GM19468 (cell line): Measurements from ENCODE around the gene ZNF165.
"Not testable (repeated sequence)": the region's sequence is repeated elsewhere in the genome, so short reads cannot be mapped to it uniquely, and the experiment has no call there.

Experiments used
- ATAC-seq: cut with Tn5 transposase; IDR thresholded peaks from one replicate; pipeline ENCODE4 v1.9.1; 2021; ENCODE audit warnings: mild to moderate bottlenecking, moderate library complexity, moderate number of reproducible peaks; ENCODE audit not compliant: unreplicated experiment; ENCODE audit errors: extremely low read depth

Gene ZNF165

DNA sequence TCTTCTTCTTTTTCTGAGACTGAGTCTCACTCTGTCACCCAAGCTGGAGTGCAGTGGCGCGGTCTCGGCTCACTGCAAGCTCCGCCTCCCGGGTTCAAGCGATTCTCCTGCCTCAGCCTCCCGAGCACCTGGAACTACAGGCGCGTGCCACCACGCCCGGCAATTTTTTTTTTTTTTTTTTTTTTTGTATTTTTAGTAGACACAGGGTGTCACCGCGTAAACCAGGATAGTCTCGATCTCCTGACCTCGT is at the start of gene ZNF165:
Gene ZNF165, plus strand, starts transcription at position 188 of the 250 bp plus-strand sequence. CDS start 4,913 bp downstream, outside the sequence.
- ATAC-seq, result not testable (repeated sequence)

DNA sequence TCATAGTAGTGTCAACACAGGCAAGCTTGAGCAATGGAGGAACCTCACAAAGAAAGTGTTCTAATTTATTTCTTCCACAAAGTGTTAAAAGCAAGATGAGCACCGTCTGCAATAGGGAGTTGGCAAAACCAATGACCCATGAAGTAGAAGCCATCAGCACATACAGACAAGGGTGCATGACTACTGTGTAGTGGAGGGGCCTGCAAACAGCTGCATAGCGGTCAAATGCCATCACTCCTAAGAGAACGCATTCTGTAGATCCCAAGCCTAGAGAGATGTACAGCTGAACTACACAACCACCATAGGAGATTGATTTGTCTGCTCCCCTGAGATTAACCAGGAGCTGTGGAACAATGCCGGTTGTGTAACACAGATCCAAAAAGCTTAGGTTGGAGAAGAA is 26.8 kb upstream of the ZNF165 start:
- ATAC-seq, result no peak

DNA sequence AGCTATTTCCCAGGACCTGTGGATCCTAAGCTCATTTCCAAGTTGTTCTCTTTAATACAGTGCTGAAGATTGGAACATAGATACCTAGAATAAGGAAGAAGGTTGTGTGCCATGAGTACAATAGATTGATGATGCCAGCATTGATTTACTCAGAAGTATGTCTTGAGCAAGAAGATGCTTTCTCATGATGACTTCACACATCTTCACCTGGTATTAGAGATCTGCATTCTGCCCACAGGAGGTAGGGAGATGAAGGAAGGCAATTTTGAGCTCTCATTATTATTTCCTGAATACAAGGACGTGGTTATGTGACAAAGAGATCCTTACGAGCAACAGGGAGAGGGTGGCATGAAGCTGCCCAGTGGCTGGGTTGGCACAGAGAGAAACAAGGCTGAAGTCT is 20.0 kb upstream of the ZNF165 start:
- ATAC-seq, result no peak

DNA sequence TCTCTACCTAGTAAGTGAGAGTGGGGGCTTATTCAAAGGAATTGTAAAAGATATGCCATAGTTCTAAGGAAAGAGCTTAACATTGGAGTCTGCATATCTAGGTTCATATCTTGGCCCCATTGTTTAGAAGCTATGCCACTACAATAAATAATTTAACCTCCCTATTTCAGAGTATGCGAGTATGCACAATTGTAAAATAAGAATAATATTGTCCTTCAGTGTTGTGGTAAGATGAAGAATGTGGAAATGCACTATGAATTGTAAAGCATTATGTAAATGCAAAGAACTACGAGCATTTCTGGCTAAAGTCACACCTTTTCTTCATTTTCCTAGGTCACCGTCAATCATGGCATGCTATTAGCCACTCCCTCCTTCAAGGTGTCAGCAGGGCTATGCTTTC is 16.1 kb upstream of the ZNF165 start:
- no peak for ATAC-seq

DNA sequence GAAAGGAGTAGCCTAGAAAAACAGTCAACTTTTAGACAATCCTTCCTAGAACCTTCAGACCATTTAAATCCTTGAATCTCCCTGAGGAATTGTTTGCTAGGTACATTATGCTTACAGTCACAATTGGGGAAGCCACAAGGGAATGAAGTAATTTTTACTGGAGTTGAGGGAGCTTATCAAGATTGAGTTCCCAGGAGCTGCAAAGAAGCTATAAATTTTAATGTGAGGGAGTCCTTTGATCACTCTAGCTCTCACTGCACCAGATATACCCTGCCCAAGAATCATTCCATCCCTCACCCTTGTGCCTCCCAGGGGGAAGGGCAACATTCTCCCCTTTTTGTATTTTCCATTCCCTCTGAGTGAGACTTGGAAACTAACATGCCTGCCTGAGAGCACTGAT is 12.3 kb upstream of the ZNF165 start:
- ATAC-seq, result no peak

DNA sequence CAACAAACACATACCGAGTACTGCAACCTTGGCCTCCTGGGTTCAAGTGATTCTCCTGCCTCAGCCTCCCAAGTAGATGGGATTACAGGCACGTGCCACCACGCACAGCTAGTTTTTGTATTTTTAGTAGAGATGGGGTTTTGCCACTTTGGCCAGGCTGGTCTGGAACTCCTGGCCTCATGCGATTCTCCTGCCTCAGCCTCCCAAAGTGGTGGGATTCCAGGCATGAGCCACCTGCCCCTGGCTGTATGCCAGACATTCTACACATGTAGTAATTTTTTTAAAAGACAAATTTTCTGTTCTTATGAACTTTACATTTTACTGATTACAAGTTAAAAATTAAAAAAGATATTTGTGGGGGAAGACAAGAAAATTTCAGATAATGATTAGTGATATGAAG is 9.4 kb upstream of the ZNF165 start:
- ATAC-seq, result not testable (repeated sequence)

DNA sequence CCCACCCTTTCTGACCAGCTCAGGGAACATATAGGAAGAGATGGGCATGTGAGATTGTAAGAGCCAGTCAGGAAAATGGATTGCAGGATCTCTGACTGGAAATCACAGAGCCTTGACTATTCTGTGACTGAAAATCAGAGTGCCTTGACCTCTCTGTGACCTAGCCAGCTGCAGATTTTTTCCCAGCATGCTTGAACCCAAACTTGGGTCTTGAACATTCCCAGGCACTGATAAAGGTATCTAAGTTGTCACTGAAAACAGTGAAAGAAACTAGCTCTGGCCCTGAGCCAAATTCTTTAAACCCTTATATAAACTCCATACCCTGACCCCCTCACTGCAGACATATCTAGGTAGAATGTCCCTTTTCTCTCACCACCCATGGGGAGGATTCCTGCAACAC is 2.3 kb upstream of the ZNF165 start:
- no peak for ATAC-seq

DNA sequence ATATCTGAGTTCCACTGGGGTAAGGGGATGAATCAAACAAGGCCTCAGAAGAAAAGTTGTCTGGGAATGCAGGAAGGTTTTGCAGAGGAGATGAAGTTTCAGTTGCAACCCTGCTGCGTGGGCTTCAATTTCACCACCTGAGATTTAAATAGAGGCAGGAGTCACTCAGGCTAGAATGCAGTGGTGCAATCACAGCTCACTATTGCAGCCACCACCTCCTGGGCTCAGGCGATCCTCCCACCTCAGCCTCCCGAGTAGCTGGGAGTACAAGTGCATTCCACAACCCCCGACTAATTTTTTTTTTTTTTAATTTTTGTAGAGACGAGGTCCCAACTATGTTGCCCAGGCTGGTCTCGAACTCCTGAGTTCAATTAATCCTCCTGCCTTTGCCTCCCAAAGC is 1.5 kb upstream of the ZNF165 start:
- no peak for ATAC-seq

DNA sequence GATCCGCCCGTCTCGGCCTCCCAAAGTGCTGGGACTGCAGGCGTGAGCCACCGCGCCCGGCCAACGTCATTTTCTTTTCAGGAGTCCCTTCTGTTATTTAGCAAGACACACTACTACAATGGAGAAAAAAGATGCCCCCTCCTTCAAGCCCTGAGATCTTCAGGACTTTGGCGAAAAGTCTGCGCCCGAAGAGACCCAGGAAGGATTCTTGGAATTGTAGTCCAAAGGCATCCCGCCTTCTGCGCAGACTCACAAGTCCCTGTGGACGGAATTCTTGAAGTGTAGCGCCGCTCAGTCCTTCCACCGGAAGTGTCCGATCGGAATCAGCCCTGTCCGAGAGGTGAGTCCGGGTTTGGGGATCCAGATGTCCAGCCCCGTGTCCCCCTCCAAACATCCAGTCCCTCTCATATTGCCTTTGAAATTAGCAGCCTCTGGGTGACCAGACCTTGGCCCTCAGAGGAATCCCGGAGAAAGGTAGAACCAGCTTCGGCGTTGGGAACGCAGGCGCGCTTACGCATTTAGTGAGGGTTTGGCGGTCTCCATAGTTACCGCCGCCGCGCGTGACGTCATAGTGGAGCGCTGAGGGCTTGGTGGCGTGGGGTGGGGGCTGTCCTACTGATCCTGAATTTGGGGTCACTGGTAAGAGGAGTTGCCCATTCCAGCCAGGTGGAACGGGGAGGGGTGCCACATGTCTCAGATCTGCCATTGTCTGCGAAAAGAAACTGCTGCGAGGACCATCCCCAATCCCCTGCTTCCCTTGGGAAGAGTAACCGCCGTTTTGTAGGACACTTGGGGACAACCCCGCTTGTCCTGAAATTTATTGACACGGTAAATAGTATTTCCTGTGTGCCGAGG is 490 bp downstream of the ZNF165 start:
- peak; percentile 26 for ATAC-seq

DNA sequence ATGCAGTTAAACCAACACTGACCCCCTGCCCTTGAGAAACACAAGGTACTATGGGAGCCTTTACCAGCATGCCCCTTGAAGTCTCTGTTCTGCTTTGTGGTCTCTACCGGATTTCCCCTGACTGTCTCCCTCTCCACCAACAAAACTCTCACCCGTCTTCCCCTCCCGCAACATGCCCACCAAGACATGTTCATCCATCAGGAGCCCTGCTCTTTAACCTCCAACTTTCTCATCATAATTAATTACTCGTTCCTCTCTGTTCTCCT is 1.1 kb downstream of the ZNF165 start:
- peak; percentile 25 for ATAC-seq

DNA sequence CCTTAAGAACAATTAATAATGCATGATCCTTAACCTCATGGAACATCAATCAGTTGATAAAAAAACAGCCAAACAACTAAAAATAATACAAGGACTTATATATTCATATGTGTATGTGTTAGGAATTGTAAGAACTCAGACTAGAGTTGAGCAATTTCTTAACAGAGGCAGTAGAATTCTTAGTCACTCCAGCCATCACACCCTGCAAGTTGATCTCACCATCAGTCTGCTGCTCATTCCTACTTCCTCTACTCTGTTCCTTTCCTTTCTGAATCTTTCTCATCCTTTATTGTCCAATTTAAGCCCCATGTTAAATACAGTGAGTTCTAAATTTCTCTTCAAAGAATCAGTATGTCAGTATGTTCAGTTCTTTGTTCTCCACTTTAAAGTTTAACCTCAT is 2.6 kb downstream of the ZNF165 start:
- no peak for ATAC-seq

DNA sequence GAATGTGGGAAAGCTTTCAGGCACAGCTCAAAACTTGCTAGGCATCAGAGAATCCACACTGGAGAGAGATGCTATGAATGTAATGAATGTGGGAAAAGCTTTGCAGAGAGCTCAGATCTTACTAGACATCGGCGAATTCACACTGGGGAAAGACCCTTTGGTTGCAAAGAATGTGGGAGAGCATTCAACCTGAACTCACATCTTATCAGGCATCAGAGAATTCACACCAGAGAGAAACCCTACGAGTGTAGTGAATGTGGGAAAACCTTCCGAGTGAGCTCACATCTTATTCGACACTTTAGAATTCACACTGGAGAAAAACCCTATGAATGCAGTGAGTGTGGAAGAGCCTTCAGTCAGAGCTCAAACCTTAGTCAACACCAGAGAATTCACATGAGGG is 8.7 kb downstream of the ZNF165 start:
- no peak for ATAC-seq

DNA sequence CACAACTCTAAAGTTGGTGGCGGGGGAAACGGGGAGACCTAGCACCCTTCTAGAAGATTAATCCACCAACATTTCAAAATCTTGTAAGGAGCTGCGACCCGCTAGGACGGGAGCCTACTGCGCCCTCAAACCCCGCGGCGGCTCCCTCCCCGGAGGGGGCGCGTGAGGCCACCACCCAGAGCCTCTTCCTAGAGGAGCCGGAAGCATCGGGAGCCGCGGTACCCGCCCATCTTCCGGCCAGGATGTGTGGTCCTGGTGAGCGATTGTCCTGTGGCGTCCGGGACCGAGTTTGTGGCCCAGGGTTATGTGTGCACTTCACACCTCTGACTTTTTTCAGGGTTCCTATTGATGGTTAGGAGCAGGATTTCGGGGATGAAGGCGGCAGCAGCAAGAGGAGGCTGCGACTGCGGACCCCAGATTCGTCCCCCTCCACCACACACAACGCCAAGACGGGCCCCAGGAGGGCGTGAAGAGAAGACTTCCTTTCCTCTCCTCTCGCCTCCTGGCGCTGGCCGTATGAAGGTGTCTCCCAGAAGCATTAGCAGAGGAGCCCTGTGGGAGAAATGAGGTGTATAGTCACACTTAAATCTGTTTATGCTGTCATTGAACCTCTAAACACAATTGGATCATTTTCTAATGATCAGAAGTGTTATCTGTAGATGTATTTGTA is 10.7 kb downstream of the ZNF165 start:
- no peak for ATAC-seq

DNA sequence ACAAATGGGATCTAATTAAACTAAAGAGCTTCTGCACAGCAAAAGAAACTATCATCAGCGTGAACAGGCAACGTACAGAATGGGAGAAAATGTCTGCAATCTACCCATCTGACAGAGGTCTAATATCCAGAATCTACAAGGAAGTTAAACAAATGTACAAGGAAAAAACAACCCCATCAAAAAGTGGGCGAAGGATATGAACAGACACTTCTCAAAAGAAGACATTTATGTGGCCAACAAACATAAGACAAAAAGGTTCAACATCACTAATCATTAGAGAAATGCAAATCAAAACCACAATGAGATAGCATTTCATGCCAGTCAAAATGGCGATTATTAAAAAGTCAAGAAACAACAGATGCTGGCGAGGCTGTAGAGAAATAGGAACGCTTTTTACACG is 21.9 kb downstream of the ZNF165 start:
- ATAC-seq, result not testable (repeated sequence)

DNA sequence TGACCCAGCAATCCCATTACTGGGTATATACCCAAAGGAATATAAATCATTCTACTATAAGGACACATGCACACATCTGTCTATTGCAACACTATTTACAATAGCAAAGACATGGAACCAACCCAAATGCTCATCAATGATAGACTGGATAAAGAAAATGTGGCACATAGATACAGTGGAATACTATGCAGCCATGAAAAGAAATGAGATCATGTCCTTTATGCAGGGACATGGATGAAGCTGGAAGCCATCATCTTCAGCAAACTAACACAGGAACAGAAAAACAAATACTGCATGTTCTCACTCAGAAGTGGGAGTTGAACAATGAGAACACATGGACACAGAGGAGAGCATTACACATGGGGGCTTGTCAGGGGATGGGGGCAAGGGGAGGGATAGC is 22.3 kb downstream of the ZNF165 start:
- ATAC-seq, result not testable (repeated sequence)

DNA sequence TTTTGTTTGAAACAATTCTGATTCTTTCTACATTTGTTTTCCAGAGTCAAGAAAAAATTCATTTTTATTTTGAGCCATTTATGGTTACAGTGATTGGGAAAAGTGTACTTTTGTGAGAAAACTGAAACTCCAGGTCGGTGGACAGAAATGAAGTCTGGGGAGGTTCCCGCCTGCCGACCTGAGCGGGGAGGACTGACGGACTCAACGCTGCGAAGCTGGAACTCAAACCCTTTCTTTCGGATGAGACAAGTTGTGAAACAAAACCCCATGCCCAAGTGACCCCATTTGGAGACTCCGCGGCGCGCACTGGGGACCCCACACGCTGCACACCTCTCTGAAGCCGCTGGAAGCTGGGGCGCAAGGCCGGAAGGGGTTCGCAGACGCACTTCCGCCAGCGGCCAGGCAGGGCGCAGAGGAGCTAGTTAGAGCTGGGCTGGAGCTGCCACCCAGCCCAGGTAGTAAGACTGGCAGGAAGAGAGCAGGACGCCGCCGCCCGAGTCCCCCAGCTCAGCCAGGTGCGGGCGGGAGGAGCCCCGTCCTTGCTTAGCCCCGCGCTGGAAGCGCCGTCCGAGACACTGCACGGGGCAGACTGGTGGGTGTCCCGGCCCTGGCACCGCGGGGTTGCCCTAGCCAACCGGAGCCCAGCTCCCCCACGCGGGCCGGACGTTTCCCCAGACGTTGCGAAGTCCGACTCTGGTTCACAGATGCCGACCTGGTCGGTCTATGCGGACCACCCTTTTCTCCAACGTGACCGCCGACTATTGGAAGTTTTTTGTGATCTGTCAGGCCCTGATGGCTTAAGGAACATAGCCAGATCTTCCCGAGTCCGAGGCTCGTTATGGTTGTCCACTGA is 24.2 kb downstream of the ZNF165 start:
- peak; percentile 92 for ATAC-seq

DNA sequence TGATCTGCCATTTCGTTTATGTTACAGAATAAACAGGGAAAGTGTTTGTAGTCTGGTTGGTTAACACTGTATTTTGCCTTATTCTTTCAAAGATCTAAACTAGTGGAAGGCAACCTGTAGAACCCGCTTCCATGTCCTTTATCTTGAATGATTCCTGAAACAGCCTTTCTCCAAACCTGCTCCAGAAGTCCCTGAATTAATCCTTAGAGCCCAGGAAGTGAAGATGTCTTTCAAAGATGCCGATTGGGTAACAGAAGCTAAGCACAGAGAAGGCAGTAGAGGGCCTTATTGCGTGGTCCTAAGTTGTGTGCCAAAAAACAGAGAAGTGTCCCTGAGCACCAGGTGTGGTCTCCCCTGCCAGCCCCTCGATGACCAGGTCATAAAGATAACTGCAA is 24.9 kb downstream of the ZNF165 start:
- no peak for ATAC-seq

DNA sequence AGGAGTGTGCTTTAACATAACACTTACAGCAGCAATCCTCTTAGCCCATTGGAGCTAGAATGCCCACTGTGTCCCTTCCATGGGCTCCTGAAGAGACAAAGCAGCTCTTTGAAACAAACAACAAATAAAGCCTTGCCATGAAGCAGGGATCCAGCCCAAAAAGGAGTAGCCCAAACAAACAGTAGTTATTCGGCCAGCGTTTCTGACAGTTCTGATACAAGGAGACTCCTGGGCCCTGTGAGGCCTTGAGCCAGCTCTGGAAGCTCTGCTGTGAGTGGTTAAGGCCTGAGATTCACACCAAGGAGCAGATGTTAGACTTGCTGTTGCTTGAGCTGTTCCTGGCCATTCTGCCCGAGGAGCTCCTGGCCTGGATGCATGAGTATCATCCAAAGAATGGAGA is 27.1 kb downstream of the ZNF165 start:
- ATAC-seq, result no peak

DNA sequence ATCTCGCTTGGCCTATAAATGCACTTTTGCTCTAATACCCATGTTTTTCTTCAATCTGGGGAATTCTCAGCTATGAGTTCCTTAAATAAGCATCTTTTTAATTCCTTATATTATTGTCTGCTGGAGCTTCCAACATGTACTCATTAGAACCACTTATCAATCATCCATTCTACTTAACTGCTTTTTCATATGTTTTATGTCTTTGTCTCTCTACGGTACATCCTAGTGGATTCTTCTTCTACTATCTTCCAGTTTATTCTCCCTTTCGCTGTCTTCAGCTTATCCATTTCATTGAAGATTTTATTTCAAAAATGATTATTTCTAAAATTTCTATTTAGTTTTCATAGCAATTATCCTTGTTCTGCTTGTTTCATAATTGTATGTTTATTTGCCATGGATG is 31.6 kb downstream of the ZNF165 start:
- no peak for ATAC-seq

DNA sequence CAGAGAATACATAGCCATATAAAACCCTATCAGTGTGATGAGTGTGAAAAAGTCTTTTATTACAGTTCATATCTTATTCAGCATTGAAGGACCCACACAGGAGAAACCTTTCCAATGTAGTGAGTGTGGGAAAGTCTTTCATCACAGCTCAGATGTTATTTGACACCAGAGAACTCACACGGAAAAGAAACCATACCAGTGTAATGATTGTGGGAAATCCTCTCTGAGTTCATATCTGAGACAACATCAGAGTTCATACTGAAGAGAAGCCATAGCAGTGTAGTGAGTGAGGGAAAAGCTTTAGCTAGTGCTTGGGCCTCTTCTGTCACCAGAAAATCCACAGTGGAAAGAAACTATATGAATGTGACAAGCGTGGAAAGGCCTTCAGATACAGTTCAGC is 35.4 kb downstream of the ZNF165 start:
- ATAC-seq, result no peak

DNA sequence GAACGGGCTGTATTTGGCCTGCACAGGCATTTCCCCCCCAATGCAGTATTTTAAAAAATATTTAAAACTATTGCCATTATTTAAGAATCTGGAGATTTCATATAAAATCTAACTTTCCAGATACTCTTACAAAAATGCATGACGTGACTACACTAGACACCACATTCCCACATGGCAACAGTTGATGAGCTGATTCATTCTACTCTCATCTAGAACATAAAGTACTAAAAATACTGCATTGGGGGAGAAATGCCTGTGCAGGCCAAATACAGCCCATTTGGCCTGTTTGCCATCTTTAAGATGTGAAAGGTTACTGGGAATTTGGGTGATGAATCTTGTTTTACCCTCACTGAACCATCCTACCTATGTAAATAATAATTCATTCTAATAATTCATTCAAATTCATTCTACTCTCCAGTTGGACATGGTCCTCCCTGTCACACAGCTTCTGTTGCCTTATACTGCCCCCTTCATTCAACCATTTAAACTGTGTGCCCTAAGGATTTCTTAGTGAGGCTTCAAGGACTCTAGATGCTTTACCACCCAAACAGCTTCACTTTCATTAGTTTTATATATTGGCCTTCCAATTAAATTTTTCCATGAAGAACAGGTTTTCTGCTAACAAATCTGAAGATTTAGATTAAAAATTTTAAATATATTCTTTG is 37.1 kb downstream of the ZNF165 start:
- no peak for ATAC-seq
